ENCODE measurements around the gene ADRA2C.

The ADRA2C gene

GRCh38 chr4:3766036-3766784 is at the start of gene ADRA2C:
ADRA2C (plus strand) TSS chr4:3766385; CDS start chr4:3766607, 222 bp downstream.
- DNase-seq, result peak; percentile 56

GRCh38 chr4:3716631-3717235 is 49.5 kb upstream of the ADRA2C start:
- DNase-seq, result no peak

- no peak for DNase-seq
Measured at GRCh38 chr4:3717241-3717640, 48.9 kb upstream of the ADRA2C start.

DNA sequence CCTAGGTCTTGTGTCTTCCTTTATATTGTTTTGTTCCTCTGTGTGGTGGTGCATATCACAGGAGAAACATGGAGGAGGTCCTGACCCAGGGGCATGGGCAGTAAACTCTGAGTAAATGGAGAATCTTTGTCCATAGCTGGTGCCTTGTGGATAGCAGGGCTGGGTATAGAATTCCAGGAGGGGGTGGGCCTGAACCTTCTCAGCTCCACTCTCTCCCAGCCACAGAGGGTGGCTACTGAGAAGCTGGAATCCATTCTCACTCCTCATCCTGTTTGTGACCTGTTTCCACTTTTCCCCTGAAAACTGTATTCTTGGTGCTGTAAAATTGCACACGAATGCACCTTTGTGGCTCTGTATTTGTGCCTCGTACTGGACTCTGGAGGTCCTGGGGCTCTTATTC is 47.7 kb upstream of the ADRA2C start:
- no peak for DNase-seq

- DNase-seq, result no peak
Measured at GRCh38 chr4:3719191-3719590, 47.0 kb upstream of the ADRA2C start.

GRCh38 chr4:3719836-3720235 is 46.3 kb upstream of the ADRA2C start:
- no peak for DNase-seq

DNA sequence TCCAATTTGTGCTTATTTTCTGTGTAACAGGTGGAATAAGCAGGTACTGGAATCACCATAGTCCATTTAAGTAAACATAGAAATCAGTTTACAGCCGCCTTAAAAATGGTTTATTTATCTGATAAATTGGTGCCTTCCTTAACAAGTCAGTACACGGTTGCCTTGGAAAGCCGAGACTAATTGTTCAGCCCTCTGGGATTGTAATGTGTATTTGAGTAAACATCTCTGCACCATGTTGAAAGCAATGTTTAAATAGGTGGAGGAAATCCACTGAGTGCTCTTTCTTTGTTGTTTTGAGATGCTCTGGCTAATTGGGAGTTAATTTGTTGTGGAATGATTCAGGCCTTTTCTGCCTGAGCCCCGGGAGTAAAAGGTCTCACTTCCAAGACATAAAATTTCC is 45.7 kb upstream of the ADRA2C start:
- DNase-seq, result no peak

- DNase-seq, result no peak
Measured at GRCh38 chr4:3721186-3721585, 45.0 kb upstream of the ADRA2C start.

DNA sequence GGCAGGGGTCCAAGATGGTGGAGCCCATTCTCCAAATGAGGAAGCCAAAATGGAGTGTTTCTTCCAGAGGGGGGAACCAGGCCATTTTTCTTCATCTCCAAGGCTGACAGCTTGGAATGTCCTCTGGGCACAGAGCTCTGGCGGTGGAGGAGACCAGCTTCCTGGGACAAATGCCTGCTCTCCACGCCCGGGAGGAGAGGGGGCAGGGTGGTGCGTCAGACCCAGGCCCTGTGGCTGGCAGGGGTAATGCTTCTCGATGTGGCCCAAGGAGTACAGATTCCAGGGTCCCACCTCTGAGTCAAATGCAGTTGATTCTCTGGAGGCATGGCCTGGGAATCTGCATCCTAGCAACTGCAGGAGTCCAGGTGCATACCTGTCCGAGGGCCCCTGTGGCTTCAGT is 44.6 kb upstream of the ADRA2C start:
- DNase-seq, result no peak

DNA sequence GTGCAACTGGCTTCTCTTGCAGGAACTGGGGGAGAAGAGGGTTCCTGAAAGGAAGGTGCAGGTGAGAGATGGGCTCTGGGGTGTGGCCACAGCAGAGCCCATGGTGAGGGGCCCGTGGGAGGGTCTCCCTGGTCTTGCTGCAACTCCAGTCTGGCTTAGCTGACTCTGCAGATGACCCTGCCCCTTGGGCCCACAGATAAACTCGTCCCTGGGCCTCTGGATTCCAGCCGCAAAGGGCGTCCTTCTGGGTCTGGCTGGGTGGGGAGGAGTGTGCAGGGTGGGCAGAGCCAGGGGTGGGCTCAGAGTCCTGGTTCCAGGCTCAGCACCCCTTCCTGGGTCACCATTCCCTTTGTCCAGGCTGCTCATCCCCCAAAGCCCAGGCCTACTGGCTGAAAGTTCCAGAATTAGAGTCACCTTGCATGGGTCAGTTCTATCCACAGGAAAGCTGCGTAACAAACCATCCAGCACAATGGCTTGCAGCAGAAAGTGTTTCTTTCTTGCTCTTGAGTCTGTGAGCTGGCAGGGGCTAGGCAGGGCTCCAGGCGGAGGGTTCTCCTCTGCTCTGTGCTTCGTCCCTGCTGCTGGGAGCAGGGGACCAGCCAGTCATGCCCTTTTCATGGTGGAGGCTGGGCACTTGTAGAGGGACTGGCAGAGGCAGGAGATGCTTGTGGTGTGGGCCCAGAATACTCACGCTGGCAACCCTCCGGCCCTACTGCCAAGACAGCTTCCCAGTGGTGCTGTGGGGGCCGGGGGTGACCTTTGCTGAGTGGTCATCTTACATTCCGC is 43.5 kb upstream of the ADRA2C start:
- no peak for DNase-seq

- DNase-seq, result no peak
Measured at GRCh38 chr4:3723232-3723642, 42.9 kb upstream of the ADRA2C start.

DNA sequence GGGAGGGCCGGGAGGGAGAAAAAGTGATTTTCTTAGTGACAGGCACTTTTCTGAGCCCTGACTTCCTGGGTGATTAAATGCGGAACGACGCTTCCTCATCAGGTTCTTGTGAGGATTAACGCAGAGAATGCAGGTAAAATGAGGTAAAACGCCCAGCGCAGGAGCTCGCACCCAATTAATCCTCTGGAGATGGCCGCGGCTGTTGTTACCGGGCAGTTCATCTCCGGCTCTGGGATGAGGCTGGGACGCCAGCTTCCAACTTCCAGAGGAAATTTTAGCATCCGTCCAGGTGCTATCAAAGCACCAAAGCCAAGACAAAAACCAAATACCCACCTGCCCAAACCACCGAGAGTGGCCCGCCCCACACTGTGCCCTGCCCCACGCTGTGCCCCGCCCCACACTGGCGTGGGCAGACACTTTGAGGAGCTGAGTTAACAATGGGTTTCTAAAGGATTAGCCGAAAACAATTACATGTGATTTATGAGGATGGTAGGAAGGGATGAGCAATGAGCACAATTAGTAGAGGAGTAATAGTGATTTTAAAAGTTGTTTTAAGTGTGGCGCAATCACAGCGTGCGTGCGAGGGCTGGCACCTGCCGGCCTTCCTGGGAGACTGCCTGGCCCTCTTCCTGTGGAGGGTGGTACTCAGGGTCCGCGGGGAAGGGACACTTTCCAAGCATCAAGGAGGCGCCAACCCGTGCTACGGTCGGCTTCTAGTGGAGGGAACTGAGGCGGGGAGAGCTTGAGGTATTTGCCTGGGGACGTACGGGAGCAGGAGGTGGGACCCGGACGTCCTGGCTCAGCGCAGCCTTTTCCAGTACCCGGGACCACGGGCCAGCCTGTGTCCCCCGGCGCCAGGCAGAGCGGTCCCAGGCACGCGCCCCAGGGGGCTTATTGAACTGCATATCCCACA is 41.6 kb upstream of the ADRA2C start:
- DNase-seq, result peak; percentile 38

GRCh38 chr4:3725936-3726870 is 40.0 kb upstream of the ADRA2C start:
- no peak for DNase-seq

GRCh38 chr4:3727847-3728469 is 38.2 kb upstream of the ADRA2C start:
- DNase-seq, result no peak

- no peak for DNase-seq
Measured at GRCh38 chr4:3729188-3729881, 36.9 kb upstream of the ADRA2C start.

DNA sequence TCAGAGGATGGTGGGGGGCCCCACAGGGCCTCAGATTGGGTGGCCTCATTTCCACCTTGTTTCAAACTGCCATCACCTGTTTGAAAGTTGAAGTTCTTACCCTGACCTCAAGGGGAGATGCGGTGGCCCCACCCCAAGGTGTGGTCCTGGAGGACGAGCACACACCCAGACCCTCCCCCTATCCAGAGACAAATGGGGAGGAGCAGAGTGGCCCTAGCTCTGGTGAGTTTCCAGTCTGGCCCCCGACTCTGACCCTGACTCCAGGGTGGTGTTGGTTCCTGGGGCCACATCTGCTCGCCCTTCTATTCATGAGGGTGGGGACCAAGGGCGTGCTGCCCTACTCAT is 36.3 kb upstream of the ADRA2C start:
- DNase-seq, result no peak

- DNase-seq, result peak; percentile 41
Measured at GRCh38 chr4:3730422-3731190, 35.6 kb upstream of the ADRA2C start.

DNA sequence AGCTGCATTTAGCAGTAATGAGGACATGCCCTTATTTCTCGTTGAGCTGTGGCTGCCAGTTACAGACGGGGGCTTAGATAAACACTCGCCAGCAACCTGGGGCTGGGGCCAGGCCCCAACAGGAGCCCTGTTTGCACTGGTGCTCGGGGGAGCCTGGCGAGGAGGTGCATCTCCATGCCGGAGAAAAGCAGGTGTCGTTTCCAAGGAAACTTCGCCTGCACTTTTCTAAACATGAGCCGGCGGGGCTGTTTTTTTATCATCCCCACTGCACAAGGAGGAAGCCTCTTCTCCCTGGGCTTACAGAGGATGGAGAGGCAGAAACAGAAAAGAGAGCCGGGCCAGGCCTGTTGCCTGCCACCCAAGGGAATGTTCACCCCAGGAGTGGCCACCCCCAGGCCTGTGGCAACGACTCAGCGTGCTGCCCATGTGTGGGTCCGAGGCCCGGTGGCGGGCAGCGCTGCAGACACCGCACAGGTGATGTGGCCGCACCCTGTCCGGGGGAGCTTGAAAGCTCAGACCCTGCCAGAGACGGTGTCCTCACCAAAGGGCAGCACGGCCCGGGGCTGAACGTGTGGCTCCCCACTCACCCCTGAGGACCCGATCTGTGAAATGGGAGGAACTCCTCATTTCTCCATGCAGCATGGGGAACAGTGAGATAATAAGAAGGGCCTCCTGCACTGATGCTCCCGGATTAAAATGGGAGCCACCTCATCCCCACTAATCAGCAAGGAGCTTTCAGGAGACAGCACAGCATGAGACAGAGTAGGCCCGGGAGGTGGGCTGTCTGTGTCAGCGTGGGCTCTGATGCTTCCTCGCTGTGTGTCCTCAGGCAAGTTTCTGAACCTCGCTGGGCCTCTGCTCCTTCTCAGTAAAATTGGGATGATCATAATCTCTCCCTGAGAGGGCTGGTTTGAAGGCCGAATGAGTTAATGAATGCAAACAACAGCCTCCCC is 33.8 kb upstream of the ADRA2C start:
- DNase-seq, result peak; percentile 2

DNA sequence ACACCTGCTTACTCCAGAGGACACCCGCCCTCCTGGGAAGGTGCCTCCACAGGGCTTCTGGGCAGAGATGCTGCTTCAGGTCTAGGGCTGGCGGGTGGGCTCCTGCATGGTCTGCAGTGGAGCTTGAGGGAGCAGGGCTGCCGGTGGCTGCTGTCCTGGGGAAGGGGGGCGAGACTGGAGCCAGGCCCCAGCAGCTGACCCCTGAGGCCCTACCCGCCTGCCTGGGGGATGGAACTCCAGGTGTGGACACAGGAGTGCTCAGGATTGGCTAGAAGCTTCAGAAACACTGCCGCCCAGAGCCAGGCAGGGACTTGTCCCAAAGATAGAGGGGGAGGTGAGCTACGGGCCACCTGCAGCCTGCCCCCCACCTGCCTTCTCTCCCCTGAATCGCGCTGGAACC is 33.0 kb upstream of the ADRA2C start:
- DNase-seq, result no peak
